Measurements from ENCODE around the gene KCTD15. TPM values are rescaled to one million over a fixed set of nuclear protein-coding genes. Genes with fewer than 3 reads are reported as not detected.

Gene KCTD15
- total RNA-seq, 1 donor, result 55.7 TPM

DNA sequence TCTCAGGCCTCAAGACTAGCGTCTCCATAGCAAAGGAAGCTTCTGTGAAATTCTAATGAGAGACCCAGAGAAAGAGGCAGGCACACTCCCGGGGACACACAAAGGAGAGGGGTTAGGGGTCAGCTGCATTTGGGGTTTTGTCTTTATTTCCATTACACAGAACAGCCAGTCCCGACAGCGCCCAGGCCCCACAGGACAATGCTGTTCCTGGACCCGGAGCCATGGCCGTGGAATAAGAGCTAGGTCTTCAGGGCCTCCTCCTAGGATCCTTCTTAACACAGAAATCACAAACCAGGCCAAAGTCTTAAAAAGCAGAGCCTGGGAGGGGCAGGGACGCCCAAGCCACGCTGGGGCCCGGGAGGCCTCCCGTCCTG is 22.8 kb downstream of the KCTD15 start:
- TF ChIP-seq, protein P1, sequence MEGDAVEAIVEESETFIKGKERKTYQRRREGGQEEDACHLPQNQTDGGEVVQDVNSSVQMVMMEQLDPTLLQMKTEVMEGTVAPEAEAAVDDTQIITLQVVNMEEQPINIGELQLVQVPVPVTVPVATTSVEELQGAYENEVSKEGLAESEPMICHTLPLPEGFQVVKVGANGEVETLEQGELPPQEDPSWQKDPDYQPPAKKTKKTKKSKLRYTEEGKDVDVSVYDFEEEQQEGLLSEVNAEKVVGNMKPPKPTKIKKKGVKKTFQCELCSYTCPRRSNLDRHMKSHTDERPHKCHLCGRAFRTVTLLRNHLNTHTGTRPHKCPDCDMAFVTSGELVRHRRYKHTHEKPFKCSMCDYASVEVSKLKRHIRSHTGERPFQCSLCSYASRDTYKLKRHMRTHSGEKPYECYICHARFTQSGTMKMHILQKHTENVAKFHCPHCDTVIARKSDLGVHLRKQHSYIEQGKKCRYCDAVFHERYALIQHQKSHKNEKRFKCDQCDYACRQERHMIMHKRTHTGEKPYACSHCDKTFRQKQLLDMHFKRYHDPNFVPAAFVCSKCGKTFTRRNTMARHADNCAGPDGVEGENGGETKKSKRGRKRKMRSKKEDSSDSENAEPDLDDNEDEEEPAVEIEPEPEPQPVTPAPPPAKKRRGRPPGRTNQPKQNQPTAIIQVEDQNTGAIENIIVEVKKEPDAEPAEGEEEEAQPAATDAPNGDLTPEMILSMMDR (IDR thresholded peaks at IDR 0.05; ENCODE audit: extremely low read depth, low read depth, low read length), result no peak
- Histone ChIP-seq H4K20me1 (ENCODE audit: insufficient read depth, low read length) (no peaks in the 10 kb centered on the region), H3K27ac (ENCODE audit: low read depth, low read length) (no peak overlapping the region), H3K36me3 (ENCODE audit: insufficient read depth, low read length) (no peaks in the 10 kb centered on the region), H3K4me2 (ENCODE audit: insufficient read depth, low read length) (peak overlapping the region; percentile 79), H3K4me3 (ENCODE audit: insufficient read depth, low read length) (peak overlapping the region; percentile 55), H2AFZ (ENCODE audit: low read length) (peak overlapping the region; percentile 60), H3K79me2 (ENCODE audit: insufficient read depth, low read length) (no peaks in the 10 kb centered on the region), H3K27me3 (ENCODE audit: insufficient read depth, low read length) (no peaks in the 10 kb centered on the region), H3K4me1 (ENCODE audit: insufficient read depth, low read length) (peaks cover 9% of the 10 kb centered on the region), H3K9me3 (ENCODE audit: low read depth, low read length) (no peaks in the 10 kb centered on the region)
- DNase-seq (ENCODE audit: insufficient read length, low spot score, missing footprints), result no peak

DNA sequence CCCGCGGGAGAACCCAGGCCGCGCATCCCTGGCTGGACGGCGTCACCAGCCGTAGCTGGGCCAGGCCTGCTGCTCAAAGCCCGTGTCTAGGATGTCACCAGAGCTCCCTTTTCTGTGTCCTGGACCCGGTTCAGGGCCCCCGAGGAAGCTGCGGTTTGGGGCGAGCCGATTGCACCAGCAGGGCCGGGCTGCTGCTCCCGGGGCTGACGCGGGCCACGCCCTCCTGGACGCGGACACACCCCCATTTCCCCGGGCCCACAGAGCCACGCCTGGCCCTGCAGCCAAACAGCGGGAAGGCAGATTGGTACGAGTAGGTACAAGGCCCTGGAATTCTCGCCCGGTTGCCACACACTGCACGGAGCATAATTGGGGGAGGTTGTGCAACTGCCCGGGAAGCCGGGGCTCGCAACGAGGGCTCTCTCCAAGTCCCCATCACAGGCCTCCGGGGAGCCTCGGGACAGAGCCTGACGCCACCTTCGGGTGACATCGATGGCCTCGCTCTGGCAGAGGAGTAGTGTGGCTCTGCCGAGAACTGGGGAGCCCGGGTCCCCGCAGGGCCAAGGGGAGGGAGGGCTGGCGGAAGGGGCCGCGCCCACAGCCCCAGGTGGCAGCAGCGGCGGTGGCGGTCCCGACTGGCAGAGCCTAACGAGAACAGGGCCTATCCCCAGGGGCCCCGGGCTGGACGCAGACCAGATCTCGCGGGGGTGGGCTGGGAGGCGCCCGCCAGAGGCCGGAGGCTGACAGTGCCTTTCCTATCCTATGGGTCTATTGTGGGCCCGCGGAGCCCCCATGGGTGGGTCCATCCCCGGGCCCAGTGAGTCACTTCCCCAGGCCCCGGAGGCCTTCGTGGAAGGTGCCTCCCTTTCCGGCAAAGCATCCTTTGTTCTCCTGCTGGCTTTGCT is 23.5 kb downstream of the KCTD15 start:
- no peaks in the 10 kb centered on the region for H3K79me2 ChIP-seq (ENCODE audit: insufficient read depth, low read length)
- TF ChIP-seq, protein P1 (IDR thresholded peaks at IDR 0.05; ENCODE audit: extremely low read depth, low read depth, low read length), result no peak
- no peaks in the 10 kb centered on the region for H3K9me3 ChIP-seq (ENCODE audit: low read depth, low read length)
- no peak overlapping the region for H3K27ac ChIP-seq (ENCODE audit: low read depth, low read length)
- H3K36me3 ChIP-seq (ENCODE audit: insufficient read depth, low read length), result no peaks in the 10 kb centered on the region
- peak overlapping the region; percentile 79 for H3K4me2 ChIP-seq (ENCODE audit: insufficient read depth, low read length)
- peak; percentile 95 for DNase-seq (ENCODE audit: insufficient read length, low spot score, missing footprints)
- H4K20me1 ChIP-seq (ENCODE audit: insufficient read depth, low read length), result no peaks in the 10 kb centered on the region
- H2AFZ ChIP-seq (ENCODE audit: low read length), result peak overlapping the region; percentile 60
- peaks cover 9% of the 10 kb centered on the region for H3K4me1 ChIP-seq (ENCODE audit: insufficient read depth, low read length)
- H3K27me3 ChIP-seq (ENCODE audit: insufficient read depth, low read length), result no peaks in the 10 kb centered on the region
- peak overlapping the region; percentile 55 for H3K4me3 ChIP-seq (ENCODE audit: insufficient read depth, low read length)

DNA sequence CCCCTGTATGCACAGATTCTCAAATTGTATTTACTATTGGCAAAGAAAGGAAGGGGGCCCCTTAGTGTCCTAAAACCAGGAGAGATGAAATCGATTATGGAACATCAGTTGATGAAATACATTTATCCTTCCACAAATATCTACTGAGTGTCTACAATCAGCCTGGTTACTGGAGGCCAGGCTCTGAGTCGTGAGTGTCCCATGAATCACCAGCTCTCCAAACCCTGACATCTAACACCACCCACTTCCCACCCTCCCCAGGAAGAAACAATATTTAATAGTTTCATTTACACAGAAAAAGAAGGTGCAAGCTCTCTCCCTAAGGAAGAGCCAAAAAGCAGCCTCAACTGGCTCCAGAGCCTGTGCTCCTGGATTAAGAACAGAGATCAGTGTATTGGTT is 25.2 kb downstream of the KCTD15 start:
- Histone ChIP-seq H3K9me3 (ENCODE audit: low read depth, low read length) (no peaks in the 10 kb centered on the region), H3K79me2 (ENCODE audit: insufficient read depth, low read length) (no peaks in the 10 kb centered on the region), H2AFZ (ENCODE audit: low read length) (no peak overlapping the region), H3K36me3 (ENCODE audit: insufficient read depth, low read length) (no peaks in the 10 kb centered on the region), H3K27ac (ENCODE audit: low read depth, low read length) (no peak overlapping the region), H3K4me2 (ENCODE audit: insufficient read depth, low read length) (no peak overlapping the region), H4K20me1 (ENCODE audit: insufficient read depth, low read length) (no peaks in the 10 kb centered on the region), H3K4me3 (ENCODE audit: insufficient read depth, low read length) (no peak overlapping the region), H3K27me3 (ENCODE audit: insufficient read depth, low read length) (no peaks in the 10 kb centered on the region), H3K4me1 (ENCODE audit: insufficient read depth, low read length) (peaks cover 5% of the 10 kb centered on the region)
- peak; percentile 50 for DNase-seq (ENCODE audit: insufficient read length, low spot score, missing footprints)
- TF ChIP-seq, protein P1 (IDR thresholded peaks at IDR 0.05; ENCODE audit: extremely low read depth, low read depth, low read length), result no peak

DNA sequence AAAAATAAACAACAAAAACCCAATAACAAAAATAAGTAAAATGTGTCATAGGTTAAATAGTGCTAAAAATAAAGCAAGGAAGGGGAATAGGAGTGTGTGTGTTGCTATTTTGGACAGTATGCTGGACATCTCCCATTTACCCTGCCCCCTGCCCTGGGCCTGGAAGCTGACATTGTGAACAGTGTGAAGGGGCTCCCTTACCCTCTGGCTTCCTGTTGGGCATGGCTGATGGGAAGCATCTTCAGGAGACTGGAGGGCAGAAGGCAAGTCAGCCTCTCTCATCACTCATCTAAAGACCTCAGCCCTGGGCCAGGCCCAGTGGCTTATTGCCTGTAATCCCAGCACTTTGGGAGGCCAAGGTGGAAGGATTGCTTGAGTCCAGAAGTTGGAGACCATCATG is 26.7 kb downstream of the KCTD15 start:
- Histone ChIP-seq H2AFZ (ENCODE audit: low read length) (no peak overlapping the region), H3K9me3 (ENCODE audit: low read depth, low read length) (no peaks in the 10 kb centered on the region), H3K4me3 (ENCODE audit: insufficient read depth, low read length) (no peak overlapping the region), H4K20me1 (ENCODE audit: insufficient read depth, low read length) (no peaks in the 10 kb centered on the region), H3K79me2 (ENCODE audit: insufficient read depth, low read length) (no peaks in the 10 kb centered on the region), H3K4me2 (ENCODE audit: insufficient read depth, low read length) (no peak overlapping the region), H3K4me1 (ENCODE audit: insufficient read depth, low read length) (peaks cover 5% of the 10 kb centered on the region), H3K36me3 (ENCODE audit: insufficient read depth, low read length) (no peaks in the 10 kb centered on the region), H3K27me3 (ENCODE audit: insufficient read depth, low read length) (no peaks in the 10 kb centered on the region), H3K27ac (ENCODE audit: low read depth, low read length) (no peak overlapping the region)
- TF ChIP-seq, protein P1 (IDR thresholded peaks at IDR 0.05; ENCODE audit: extremely low read depth, low read depth, low read length), result no peak
- peak; percentile 51 for DNase-seq (ENCODE audit: insufficient read length, low spot score, missing footprints)

All from osteoblast (primary cell).